Neural cell (in vitro differentiated cells): Measurements from ENCODE around the gene PTGIS.

Source experiments
- CTCF ChIP-seq: fragments of 450-650 bp; IDR thresholded peaks from 2 replicates; pipeline ENCODE4 v1.5.1; 2014; ENCODE audit warnings: antibody characterized with exemption, mild to moderate bottlenecking, moderate library complexity; ENCODE audit not compliant: poor library complexity, severe bottlenecking
- EP300 ChIP-seq: fragments of 450-650 bp; conservative IDR thresholded peaks from 2 replicates; pipeline ENCODE4 v1.6.1; 2014; ENCODE audit warnings: antibody characterized with exemption, mild to moderate bottlenecking, moderate library complexity; ENCODE audit not compliant: poor library complexity, severe bottlenecking
- EZH2 ChIP-seq: fragments of 200-600, 300-800 bp; shearing (Covaris generic), sonication (generic); IDR thresholded peaks from 2 replicates; pipeline ENCODE4 v1.6.1; 2014; ENCODE audit warnings: antibody characterized with exemption, low read length, borderline replicate concordance, mild to moderate bottlenecking; ENCODE audit not compliant: insufficient read depth, poor library complexity, severe bottlenecking
- POLR2AphosphoS5 ChIP-seq: IDR thresholded peaks from 2 replicates; pipeline ENCODE4 v1.6.1; 2012
- RAD21 ChIP-seq: fragments of 450-650 bp; conservative IDR thresholded peaks from 2 replicates; pipeline ENCODE4 v1.6.1; 2014; ENCODE audit warnings: antibody characterized with exemption, mild to moderate bottlenecking, moderate library complexity
- SMC3 ChIP-seq: fragments of 450-650 bp; conservative IDR thresholded peaks from 2 replicates; pipeline ENCODE4 v1.6.1; 2014; ENCODE audit warnings: antibody characterized with exemption, mild to moderate bottlenecking, moderate library complexity; ENCODE audit not compliant: poor library complexity
- TAF1 ChIP-seq: IDR thresholded peaks from 2 replicates; pipeline ENCODE4 v1.6.1; 2012; ENCODE audit warnings: low read depth
- TF ChIP-seq, protein P1 (sequence below): IDR thresholded peaks from 2 replicates; pipeline ENCODE4 v1.6.1; 2012; ENCODE audit warnings: borderline replicate concordance

DNA sequence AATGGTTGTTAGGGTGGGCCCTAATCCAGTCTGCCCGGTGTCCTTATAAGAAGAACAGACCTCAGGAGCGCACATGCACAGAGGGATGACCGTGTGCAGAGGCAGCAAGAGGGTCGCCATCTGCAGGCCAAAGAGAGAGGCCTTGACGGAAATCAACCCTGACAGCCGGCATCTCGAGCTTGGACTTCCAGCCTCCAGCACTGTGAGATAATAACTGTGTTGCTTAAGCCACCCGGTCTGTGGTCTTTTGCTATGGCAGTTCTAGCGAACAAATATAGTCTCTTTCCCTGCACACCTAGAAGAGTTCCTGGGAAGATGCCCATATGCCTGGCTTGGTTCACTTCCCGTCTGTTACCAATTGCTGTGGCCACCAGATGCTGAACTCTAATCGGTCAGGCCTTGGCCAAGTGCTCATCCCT, 35.3 kb upstream of the PTGIS start:
- TF ChIP-seq TAF1 (no peak), CTCF (no peak), EP300 (no peak), POLR2AphosphoS5 (no peak), SMC3 (no peak), RAD21 (no peak), EZH2 (no peak)
- TF ChIP-seq, protein P1, sequence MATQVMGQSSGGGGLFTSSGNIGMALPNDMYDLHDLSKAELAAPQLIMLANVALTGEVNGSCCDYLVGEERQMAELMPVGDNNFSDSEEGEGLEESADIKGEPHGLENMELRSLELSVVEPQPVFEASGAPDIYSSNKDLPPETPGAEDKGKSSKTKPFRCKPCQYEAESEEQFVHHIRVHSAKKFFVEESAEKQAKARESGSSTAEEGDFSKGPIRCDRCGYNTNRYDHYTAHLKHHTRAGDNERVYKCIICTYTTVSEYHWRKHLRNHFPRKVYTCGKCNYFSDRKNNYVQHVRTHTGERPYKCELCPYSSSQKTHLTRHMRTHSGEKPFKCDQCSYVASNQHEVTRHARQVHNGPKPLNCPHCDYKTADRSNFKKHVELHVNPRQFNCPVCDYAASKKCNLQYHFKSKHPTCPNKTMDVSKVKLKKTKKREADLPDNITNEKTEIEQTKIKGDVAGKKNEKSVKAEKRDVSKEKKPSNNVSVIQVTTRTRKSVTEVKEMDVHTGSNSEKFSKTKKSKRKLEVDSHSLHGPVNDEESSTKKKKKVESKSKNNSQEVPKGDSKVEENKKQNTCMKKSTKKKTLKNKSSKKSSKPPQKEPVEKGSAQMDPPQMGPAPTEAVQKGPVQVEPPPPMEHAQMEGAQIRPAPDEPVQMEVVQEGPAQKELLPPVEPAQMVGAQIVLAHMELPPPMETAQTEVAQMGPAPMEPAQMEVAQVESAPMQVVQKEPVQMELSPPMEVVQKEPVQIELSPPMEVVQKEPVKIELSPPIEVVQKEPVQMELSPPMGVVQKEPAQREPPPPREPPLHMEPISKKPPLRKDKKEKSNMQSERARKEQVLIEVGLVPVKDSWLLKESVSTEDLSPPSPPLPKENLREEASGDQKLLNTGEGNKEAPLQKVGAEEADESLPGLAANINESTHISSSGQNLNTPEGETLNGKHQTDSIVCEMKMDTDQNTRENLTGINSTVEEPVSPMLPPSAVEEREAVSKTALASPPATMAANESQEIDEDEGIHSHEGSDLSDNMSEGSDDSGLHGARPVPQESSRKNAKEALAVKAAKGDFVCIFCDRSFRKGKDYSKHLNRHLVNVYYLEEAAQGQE, result no peak
